ENCODE data around the gene ZBTB7B. TPM values are rescaled to one million over a fixed set of nuclear protein-coding genes. Genes with fewer than 3 reads are reported as not detected.
A peak's percentile ranks its signal among the peaks of the same experiment; 100 is the strongest.

Gene ZBTB7B
- total RNA-seq, 1 donor from 2014 or later: 83.1 TPM

DNA sequence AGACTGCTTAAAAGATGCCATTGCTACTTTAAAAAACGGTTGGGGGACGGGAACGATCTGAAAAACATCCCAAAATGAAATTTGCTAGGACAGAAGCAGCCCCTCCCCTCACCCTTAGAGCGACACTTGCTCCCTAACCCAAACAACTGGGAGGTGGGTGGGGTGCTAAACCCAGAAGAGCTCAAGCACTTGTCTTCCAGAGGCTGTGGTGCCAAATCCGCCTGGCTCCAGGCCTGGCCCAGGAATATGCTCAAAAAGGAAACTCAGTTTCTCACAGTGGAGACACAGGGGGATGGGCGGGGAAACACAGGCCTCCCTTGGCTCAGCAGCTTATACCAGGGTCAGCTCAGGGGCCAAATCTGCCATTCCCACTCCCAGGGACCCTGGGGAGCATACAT lies 46.1 kb upstream of the ZBTB7B start:
- Histone ChIP-seq H3K9me3 (no peaks in the 10 kb centered on the region), H3K4me3 (peak overlapping the region; percentile 68 to 70), H3K27ac (peak overlapping the region; percentile 65 to 83), H3K27me3 (no peaks in the 10 kb centered on the region), H3K36me3 (peaks cover 12 to 22% of the 10 kb centered on the region in 2 donors), H3K4me1 (peaks cover 18 to 47% of the 10 kb centered on the region in 2 donors)
- no peak for DNase-seq (ENCODE audit: low spot score in 2 of 2)
- TF ChIP-seq, protein P1, sequence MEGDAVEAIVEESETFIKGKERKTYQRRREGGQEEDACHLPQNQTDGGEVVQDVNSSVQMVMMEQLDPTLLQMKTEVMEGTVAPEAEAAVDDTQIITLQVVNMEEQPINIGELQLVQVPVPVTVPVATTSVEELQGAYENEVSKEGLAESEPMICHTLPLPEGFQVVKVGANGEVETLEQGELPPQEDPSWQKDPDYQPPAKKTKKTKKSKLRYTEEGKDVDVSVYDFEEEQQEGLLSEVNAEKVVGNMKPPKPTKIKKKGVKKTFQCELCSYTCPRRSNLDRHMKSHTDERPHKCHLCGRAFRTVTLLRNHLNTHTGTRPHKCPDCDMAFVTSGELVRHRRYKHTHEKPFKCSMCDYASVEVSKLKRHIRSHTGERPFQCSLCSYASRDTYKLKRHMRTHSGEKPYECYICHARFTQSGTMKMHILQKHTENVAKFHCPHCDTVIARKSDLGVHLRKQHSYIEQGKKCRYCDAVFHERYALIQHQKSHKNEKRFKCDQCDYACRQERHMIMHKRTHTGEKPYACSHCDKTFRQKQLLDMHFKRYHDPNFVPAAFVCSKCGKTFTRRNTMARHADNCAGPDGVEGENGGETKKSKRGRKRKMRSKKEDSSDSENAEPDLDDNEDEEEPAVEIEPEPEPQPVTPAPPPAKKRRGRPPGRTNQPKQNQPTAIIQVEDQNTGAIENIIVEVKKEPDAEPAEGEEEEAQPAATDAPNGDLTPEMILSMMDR (IDR thresholded peaks at IDR 0.05): no peak
- intact Hi-C loops (cut with DNase I): loop anchor here (1.0 to 5.0 kb wide), 4 partner anchors 14 to 106 kb away; partner anchors contain the start of genes EFNA4, FLAD1 and SHC1

DNA sequence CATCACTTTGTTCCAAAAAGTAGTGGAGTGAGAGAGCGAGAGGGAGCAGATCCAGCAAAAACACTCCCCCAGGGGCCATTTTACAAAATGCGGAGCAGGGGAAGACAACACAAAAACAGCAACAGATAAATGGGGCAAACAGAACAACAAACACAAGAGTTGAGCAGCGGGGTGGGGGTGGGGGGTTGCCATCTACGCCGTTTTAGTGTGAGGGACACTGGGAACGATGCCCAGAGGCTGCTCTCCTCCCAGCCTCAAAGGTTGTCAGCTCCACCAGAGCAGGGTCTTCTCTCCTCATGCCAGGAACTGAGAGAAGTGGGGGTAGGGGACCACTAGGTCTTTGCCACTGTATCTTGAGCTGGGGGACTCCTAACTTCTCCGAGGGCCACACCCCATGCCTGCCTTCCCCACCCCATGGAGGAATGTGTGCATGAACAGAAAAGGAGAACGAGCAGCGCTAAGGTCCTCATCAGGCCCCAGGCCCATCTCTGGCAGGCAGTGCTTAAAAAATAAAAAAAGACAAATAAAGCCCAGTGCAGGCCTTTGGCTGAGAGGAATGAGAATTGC lies 45.4 kb upstream of the ZBTB7B start:
- Histone ChIP-seq H3K27me3 (no peaks in the 10 kb centered on the region), H3K4me3 (no peak overlapping the region), H3K4me1 (peaks cover 18 to 47% of the 10 kb centered on the region in 2 donors), H3K27ac (peak overlapping the region; percentile 65 to 83), H3K36me3 (peaks cover 12 to 20% of the 10 kb centered on the region in 2 donors), H3K9me3 (no peaks in the 10 kb centered on the region)
- DNase-seq (ENCODE audit: low spot score in 2 of 2): no peak
- intact Hi-C loops (cut with DNase I): loop anchor here (2.0 to 5.0 kb wide), 2 partner anchors 14 to 105 kb away; partner anchors contain the start of genes EFNA4 and SHC1
- TF ChIP-seq, protein P1 (IDR thresholded peaks at IDR 0.05): no peak

DNA sequence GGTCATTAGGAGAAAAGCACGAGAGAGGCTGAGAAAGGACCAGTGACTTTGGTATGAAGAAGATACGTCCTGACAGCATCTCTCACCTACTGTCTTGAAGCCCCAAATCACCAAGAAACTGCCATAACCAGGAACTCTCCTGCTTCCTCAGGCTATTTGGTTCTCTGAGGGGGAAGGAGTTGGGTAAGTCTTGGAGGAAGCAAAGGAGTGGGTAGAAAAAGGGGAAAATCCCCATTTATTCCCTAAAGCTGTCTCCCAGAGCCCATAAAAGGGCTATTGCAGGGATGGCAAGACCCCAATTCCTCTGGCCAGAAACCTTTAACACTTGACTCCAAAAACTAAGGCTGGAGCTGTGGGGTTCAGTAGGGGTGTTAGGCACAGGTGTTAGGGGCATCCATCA lies 44.6 kb upstream of the ZBTB7B start:
- intact Hi-C loops (cut with DNase I): loop anchor here (5.0 kb wide), 1 partner anchor 104 kb away; the partner anchor contains the start of gene EFNA4
- no peak overlapping the region for H3K4me3 ChIP-seq
- no peaks in the 10 kb centered on the region for H3K27me3 ChIP-seq
- peaks cover 18 to 49% of the 10 kb centered on the region in 2 donors for H3K4me1 ChIP-seq
- H3K9me3 ChIP-seq: no peaks in the 10 kb centered on the region
- peaks cover 12 to 24% of the 10 kb centered on the region in 2 donors for H3K36me3 ChIP-seq
- TF ChIP-seq, protein P1 (IDR thresholded peaks at IDR 0.05): no peak
- no peak for DNase-seq (ENCODE audit: low spot score in 2 of 2)
- no peak overlapping the region for H3K27ac ChIP-seq

DNA sequence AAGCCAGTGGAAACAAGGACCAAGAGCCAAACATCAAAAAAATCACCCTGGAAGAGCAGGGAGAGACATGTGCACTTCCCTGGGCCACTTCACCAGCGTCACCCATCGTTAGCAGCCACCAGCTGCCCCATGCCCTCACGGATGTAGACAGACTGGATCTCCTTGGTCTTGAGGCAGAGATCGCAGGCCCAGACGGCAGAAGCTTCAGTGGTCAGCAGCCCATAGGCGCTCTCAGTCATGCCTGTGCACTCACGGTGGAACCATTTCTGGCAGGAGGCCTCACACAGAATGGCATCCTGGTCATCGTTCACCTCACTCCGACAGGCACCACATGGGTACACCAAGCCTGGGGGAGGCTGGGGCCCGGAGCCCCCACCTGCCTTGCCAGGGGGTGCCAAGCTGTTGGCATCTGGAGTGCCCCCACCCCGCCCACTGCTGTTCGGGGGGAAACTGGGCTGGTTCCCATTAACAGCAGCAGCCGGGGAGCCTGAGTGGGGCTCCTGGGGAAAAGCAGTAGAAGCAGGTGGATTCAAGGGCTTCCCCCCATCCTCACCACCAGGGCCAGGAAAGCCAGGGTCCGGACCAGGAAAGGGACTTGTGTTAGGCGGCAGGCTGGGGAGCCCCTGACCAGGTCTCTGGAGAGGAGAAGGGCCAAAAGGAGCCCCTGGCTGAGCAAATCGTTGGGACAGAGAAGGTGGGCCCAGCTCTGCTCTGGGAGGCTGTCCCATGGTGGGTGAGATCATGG lies 43.7 kb upstream of the ZBTB7B start:
- H3K4me3 ChIP-seq: no peak overlapping the region
- peaks cover 16 to 32% of the 10 kb centered on the region in 2 donors for H3K36me3 ChIP-seq
- no peaks in the 10 kb centered on the region for H3K27me3 ChIP-seq
- H3K4me1 ChIP-seq: peaks cover 12 to 41% of the 10 kb centered on the region in 2 donors
- H3K9me3 ChIP-seq: no peaks in the 10 kb centered on the region
- intact Hi-C loops (cut with DNase I): loop anchor here (5.0 kb wide), 1 partner anchor 103 kb away; the partner anchor contains the start of gene EFNA4
- peak overlapping the region in 1 of 2 donors; percentile 27 for H3K27ac ChIP-seq
- DNase-seq (ENCODE audit: low spot score in 2 of 2): no peak
- TF ChIP-seq, protein P1 (IDR thresholded peaks at IDR 0.05): no peak

DNA sequence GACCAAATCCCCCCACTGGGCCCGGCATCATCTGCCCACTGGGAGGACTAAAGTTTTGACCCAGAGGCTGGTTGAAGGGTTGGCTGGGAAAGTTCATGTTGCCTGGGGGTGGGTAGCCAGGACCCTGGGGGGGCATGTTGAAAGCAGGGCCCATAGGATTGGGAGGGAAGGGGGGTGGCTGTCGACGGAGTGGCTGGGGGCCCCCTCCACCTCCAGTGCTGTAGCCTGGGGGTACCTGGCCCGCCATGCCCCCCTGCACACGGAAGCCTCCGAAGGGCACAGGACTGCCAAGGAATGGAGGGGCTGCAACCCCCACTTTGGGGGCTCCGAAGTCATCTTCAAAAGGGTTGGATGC lies 43.2 kb upstream of the ZBTB7B start:
- Histone ChIP-seq H3K27ac (peak overlapping the region in 1 of 2 donors; percentile 27), H3K4me1 (peaks cover 9 to 36% of the 10 kb centered on the region in 2 donors), H3K9me3 (no peaks in the 10 kb centered on the region), H3K4me3 (no peak overlapping the region), H3K27me3 (no peaks in the 10 kb centered on the region), H3K36me3 (peaks cover 22 to 37% of the 10 kb centered on the region in 2 donors)
- intact Hi-C loops (cut with DNase I): loop anchor here (5.0 kb wide), 1 partner anchor 103 kb away; the partner anchor contains the start of gene EFNA4
- TF ChIP-seq, protein P1 (IDR thresholded peaks at IDR 0.05): no peak
- DNase-seq (ENCODE audit: low spot score in 2 of 2): no peak
